Measurements from ENCODE around the gene OTC. TPM values are rescaled to one million over a fixed set of nuclear protein-coding genes. Genes with fewer than 3 reads are reported as not detected.

The OTC gene
- total and polyA plus RNA-seq, 7 donors, result 0.08 to 0.34 (median 0.21) TPM; not detected in 1

GRCh38 chrX:38335382-38335781 lies 17.0 kb upstream of the OTC start:
- H3K36me3 ChIP-seq (ENCODE audit: insufficient read depth in 1 of 2, low read depth in 1 of 2), result no peaks in the 10 kb centered on the region
- ATAC-seq (no peak), DNase-seq (no peak)
- H3K9me3 ChIP-seq, result no peaks in the 10 kb centered on the region
- intact Hi-C loops (cut with DNase I), result no loop called here
- no peak overlapping the region for H3K4me3 ChIP-seq
- no peaks in the 10 kb centered on the region for H3K4me1 ChIP-seq
- no peak for TF ChIP-seq CTCF (IDR thresholded peaks at IDR 0.05)
- peaks cover 0 to 8% (median 0%) of the 10 kb centered on the region in 3 donors for H3K27me3 ChIP-seq (ENCODE audit: insufficient read depth in 3 of 3, low read length in 2 of 3)
- H3K27ac ChIP-seq, result no peak overlapping the region

GRCh38 chrX:38336538-38337240 lies 15.7 kb upstream of the OTC start:
- 66 to 75% (median 74%) methylated on average over 5 of the region's 5 CpGs for WGBS, 3 donors
- intact Hi-C loops (cut with DNase I), result no loop called here
- ATAC-seq, result no peak
- Histone ChIP-seq H3K9me3 (no peaks in the 10 kb centered on the region), H3K4me3 (no peak overlapping the region), H3K27me3 (ENCODE audit: insufficient read depth in 3 of 3, low read length in 2 of 3) (peaks cover 0 to 8% (median 0%) of the 10 kb centered on the region in 3 donors), H3K36me3 (ENCODE audit: insufficient read depth in 1 of 2, low read depth in 1 of 2) (no peaks in the 10 kb centered on the region), H3K27ac (no peak overlapping the region), H3K4me1 (no peaks in the 10 kb centered on the region)
- no peak for TF ChIP-seq CTCF (IDR thresholded peaks at IDR 0.05)
- DNase-seq, result no peak

- Histone ChIP-seq H3K27me3 (ENCODE audit: insufficient read depth in 3 of 3, low read length in 2 of 3) (peaks cover 0 to 5% (median 2%) of the 10 kb centered on the region in 3 donors), H3K36me3 (ENCODE audit: insufficient read depth in 1 of 2, low read depth in 1 of 2) (no peaks in the 10 kb centered on the region), H3K9me3 (no peaks in the 10 kb centered on the region), H3K4me3 (no peak overlapping the region), H3K4me1 (no peaks in the 10 kb centered on the region), H3K27ac (no peak overlapping the region)
- 67 to 75% (median 70%) methylated on average over 3 of the region's 3 CpGs for WGBS, 3 donors
- intact Hi-C loops (cut with DNase I), result no loop called here
- no peak for DNase-seq
- ATAC-seq, result no peak
- TF ChIP-seq CTCF (IDR thresholded peaks at IDR 0.05), result no peak
These were observed 11.0 kb upstream of the OTC start for GRCh38 chrX:38341442-38341841.

GRCh38 chrX:38342853-38343778 lies 9.3 kb upstream of the OTC start:
- Histone ChIP-seq H3K27me3 (ENCODE audit: insufficient read depth in 3 of 3, low read length in 2 of 3) (peaks cover 0 to 5% (median 2%) of the 10 kb centered on the region in 3 donors), H3K27ac (no peak overlapping the region), H3K36me3 (ENCODE audit: insufficient read depth in 1 of 2, low read depth in 1 of 2) (no peaks in the 10 kb centered on the region), H3K4me3 (no peak overlapping the region), H3K9me3 (no peaks in the 10 kb centered on the region), H3K4me1 (no peaks in the 10 kb centered on the region)
- no peak for ATAC-seq
- TF ChIP-seq CTCF (IDR thresholded peaks at IDR 0.05), result no peak
- DNase-seq, result no peak
- WGBS, 3 donors, result 35 to 88% (median 79%) methylated on average over 2 of the region's 2 CpGs
- intact Hi-C loops (cut with DNase I), result no loop called here
